ENCODE results near the gene CDC40. TPM values are rescaled to one million over a fixed set of nuclear protein-coding genes. Genes with fewer than 3 reads are reported as not detected.

CDC40 gene
- total RNA-seq, 4 donors from 2014 or later = 14.6 to 19.7 (median 16.5) TPM

- in situ Hi-C loops (cut with MboI; ENCODE audit: low sequenced_read_pairs in 4 of 4) (no loop called here), intact Hi-C loops (cut with DNase I; ENCODE audit: low total_unique reads) (no loop called here)
Observed at GRCh38 chr6:110201151-110201884, 21.1 kb downstream of the CDC40 start.

DNA sequence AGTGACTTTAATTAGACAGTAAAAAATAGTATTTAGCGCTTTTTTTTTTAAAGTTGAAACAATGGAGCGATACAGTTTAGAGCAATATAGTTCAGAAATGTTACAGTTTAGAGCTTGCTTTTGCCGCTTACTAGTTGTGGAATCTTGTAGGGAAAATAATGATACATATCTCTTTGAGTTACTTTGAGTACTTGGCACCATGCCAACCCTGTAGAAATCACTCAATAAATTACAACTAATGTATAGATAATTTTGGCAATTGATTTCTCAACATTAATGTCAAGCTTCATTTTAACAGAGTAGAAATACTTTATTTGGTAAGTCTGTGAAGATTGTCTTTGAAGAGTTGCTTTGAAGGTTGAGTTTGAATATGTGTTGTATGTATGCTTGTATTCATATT, 27.4 kb downstream of the CDC40 start:
- Histone ChIP-seq H3K4me3 (no peak overlapping the region), H3K36me3 (peaks cover 5 to 34% of the 10 kb centered on the region in 2 donors), H3K9me3 (no peaks in the 10 kb centered on the region), H3K4me1 (no peaks in the 10 kb centered on the region), H3K27me3 (no peaks in the 10 kb centered on the region), H3K27ac (no peak overlapping the region)
- in situ Hi-C loops (cut with MboI; ENCODE audit: low sequenced_read_pairs in 4 of 4) (no loop called here), intact Hi-C loops (cut with DNase I; ENCODE audit: low total_unique reads) (no loop called here)
- no peak for DNase-seq
- ATAC-seq = no peak
- TF ChIP-seq CTCF (IDR thresholded peaks at IDR 0.05 in 4 of 5, conservative IDR thresholded peaks at IDR 0.05 in 1 of 5) = no peak
- no peak for TF ChIP-seq POLR2A (IDR thresholded peaks at IDR 0.05)

More at GRCh38 chr6:110201151-110201884, 21.1 kb downstream of the CDC40 start:
- Histone ChIP-seq H3K36me3 (no peaks in the 10 kb centered on the region), H3K27ac (no peak overlapping the region), H3K4me1 (no peaks in the 10 kb centered on the region), H3K4me3 (no peak overlapping the region), H3K9me3 (no peaks in the 10 kb centered on the region), H3K27me3 (no peaks in the 10 kb centered on the region)
- no peak for DNase-seq
- ATAC-seq = no peak
- no peak for TF ChIP-seq CTCF (IDR thresholded peaks at IDR 0.05 in 4 of 5, conservative IDR thresholded peaks at IDR 0.05 in 1 of 5)
- no peak for TF ChIP-seq POLR2A (IDR thresholded peaks at IDR 0.05)

DNA sequence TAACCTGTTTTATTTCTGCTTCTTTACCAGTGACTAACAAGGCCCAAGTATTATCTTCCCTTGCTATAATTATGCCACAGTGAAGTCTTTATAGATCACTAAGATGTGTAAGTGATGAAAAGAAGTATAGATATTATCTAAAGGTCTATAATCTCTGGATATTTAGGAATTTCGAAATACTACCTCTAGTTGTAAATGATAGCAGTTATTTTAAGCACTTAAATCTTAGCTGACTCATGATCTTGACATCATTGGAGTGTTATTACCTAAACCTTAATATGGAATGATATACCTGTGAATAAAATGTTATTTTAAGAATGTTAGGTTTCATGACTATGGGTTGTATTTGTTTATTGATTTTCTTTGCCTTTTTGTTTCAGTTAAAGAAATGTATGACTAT, 31.5 kb downstream of the CDC40 start:
- in situ Hi-C loops (cut with MboI; ENCODE audit: low sequenced_read_pairs in 4 of 4) = no loop called here
- peaks cover 5 to 74% of the 10 kb centered on the region in 2 donors for H3K36me3 ChIP-seq

DNA sequence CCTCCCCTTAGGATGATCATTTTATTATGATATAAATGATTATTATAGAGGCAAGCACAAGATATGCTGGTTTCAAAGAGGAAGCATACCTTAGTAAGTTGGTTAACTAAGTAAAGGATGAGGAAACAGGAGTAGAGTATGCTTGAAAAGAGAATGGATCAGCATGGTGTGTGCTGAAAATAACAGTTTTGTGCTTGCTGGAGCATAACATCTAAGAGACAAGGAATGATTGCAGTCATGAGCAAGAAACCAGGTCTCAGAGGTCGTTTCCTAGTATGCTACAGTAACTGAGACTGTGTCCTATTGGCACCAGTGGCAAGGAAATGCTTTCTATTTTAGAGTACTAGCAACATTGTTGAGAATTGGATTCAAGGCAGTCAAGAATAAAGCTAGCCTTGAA, 34.1 kb downstream of the CDC40 start:
- in situ Hi-C loops (cut with MboI; ENCODE audit: low sequenced_read_pairs in 4 of 4) = no loop called here

More for the DNA sequence above, 31.5 kb downstream of the CDC40 start:
- H3K9me3 ChIP-seq = no peaks in the 10 kb centered on the region
- H3K4me1 ChIP-seq = no peaks in the 10 kb centered on the region
- H3K4me3 ChIP-seq = no peak overlapping the region
- H3K27me3 ChIP-seq = no peaks in the 10 kb centered on the region
- DNase-seq = no peak
- intact Hi-C loops (cut with DNase I; ENCODE audit: low total_unique reads) = no loop called here
- TF ChIP-seq CTCF (IDR thresholded peaks at IDR 0.05 in 4 of 5, conservative IDR thresholded peaks at IDR 0.05 in 1 of 5) (no peak), POLR2A (IDR thresholded peaks at IDR 0.05) (no peak)
- H3K27ac ChIP-seq = no peak overlapping the region
- no peak for ATAC-seq

More for the DNA sequence above, 34.1 kb downstream of the CDC40 start:
- DNase-seq = no peak
- Histone ChIP-seq H3K27ac (no peak overlapping the region), H3K9me3 (no peaks in the 10 kb centered on the region), H3K27me3 (no peaks in the 10 kb centered on the region), H3K4me1 (no peaks in the 10 kb centered on the region), H3K4me3 (no peak overlapping the region), H3K36me3 (peaks cover 5 to 88% of the 10 kb centered on the region in 2 donors)
- intact Hi-C loops (cut with DNase I; ENCODE audit: low total_unique reads) = no loop called here
- no peak for ATAC-seq
- TF ChIP-seq CTCF (IDR thresholded peaks at IDR 0.05 in 4 of 5, conservative IDR thresholded peaks at IDR 0.05 in 1 of 5) (no peak), POLR2A (IDR thresholded peaks at IDR 0.05) (no peak)
